Kidney tubule cell (primary cell): ENCODE measurements around the gene FGF22.
"Not testable (repeated sequence)": the region's sequence is repeated elsewhere in the genome, so short reads cannot be mapped to it uniquely, and the experiment has no call there.

Experiments used
- DNase-seq: peaks from one replicate; pipeline ENCODE4 v3.0.0-alpha.2; 2018; ENCODE audit warnings: low spot score

The FGF22 gene

GRCh38 chr19:622666-623065, 17.0 kb upstream of the FGF22 start:
- no peak for DNase-seq

GRCh38 chr19:623175-623916, 16.3 kb upstream of the FGF22 start:
- DNase-seq: no peak

- no peak for DNase-seq
Measured at GRCh38 chr19:623974-624373, 15.7 kb upstream of the FGF22 start.

GRCh38 chr19:624433-625109, 15.1 kb upstream of the FGF22 start:
- no peak for DNase-seq

- no peak for DNase-seq
Measured at GRCh38 chr19:625257-625656, 14.4 kb upstream of the FGF22 start.

GRCh38 chr19:626566-626965, 13.1 kb upstream of the FGF22 start:
- not testable (repeated sequence) for DNase-seq

- no peak for DNase-seq
Measured at GRCh38 chr19:628168-628567, 11.5 kb upstream of the FGF22 start.

- DNase-seq: not testable (repeated sequence)
Measured at GRCh38 chr19:629515-629914, 10.2 kb upstream of the FGF22 start.

GRCh38 chr19:629961-630714, 9.5 kb upstream of the FGF22 start:
- no peak for DNase-seq

- peak; percentile 57 for DNase-seq
Measured at GRCh38 chr19:632579-633067, 7.1 kb upstream of the FGF22 start.

GRCh38 chr19:633068-633785, 6.5 kb upstream of the FGF22 start, which contains the start of gene POLRMT:
Gene POLRMT, minus strand, starts transcription at chr19:633537. Its CDS starts 25 bp downstream, at chr19:633512.
- peak; percentile 98 for DNase-seq

- no peak for DNase-seq
Measured at GRCh38 chr19:633786-634639, 5.7 kb upstream of the FGF22 start.

GRCh38 chr19:634975-635652, 4.6 kb upstream of the FGF22 start:
- no peak for DNase-seq

GRCh38 chr19:638906-639252, 800 bp upstream of the FGF22 start:
- no peak for DNase-seq

GRCh38 chr19:640161-640558, 481 bp downstream of the FGF22 start:
- DNase-seq: no peak

GRCh38 chr19:640606-641189, 1.0 kb downstream of the FGF22 start:
- DNase-seq: no peak

GRCh38 chr19:641702-642101, 2.0 kb downstream of the FGF22 start:
- no peak for DNase-seq

GRCh38 chr19:642767-643727, 3.4 kb downstream of the FGF22 start:
- no peak for DNase-seq

- DNase-seq: no peak
Measured at GRCh38 chr19:643736-644135, 4.1 kb downstream of the FGF22 start.
